IMR-90 (cell line): Measurements from ENCODE around the gene HAVCR1. TPM values are rescaled to one million over a fixed set of nuclear protein-coding genes. Genes with fewer than 3 reads are reported as not detected.

Experiments used
- ATAC-seq: fragments of 200-7000 bp; cut with Tn5 transposase; 2 replicates; pipeline ENCODE4 v1.9.1; 2020; ENCODE audit warnings: low read depth, mild to moderate bottlenecking, moderate library complexity
- BruUV-seq: library from RNA; stranded (reverse); fragments of 400-500 nt; replicated peaks from 2 replicates; lab custom pipeline; 2021; lab: Mats Ljungman, UMichigan
- CTCF ChIA-PET: fragments of 300-600 bp; formaldehyde crosslinking; extraction: SDS; loops from one replicate; lab custom pipeline; 2021; ENCODE audit warnings: antibody characterized with exemption; lab: Yijun Ruan, JAX
- POLR2A ChIA-PET: fragments of 300-600 bp; sonication (Branson Sonifier 250); formaldehyde crosslinking; loops from one replicate; lab custom pipeline; 2022; ENCODE audit warnings: antibody characterized with exemption; ENCODE audit not compliant: unreplicated experiment; lab: Charles Lee
- DNase-seq: peaks from one replicate; pipeline ENCODE4 v3.0.0; 2013
- H2AFZ ChIP-seq: replicated peaks from 2 replicates; pipeline ENCODE3; 2013; ENCODE audit warnings: low read length, mild to moderate bottlenecking; ENCODE audit not compliant: poor library complexity
- H2AK5ac ChIP-seq: 2 replicates; pipeline ENCODE4 v1.6.1; 2013; ENCODE audit warnings: low read depth, low read length, inconsistent platforms
- H2AK9ac ChIP-seq: replicated peaks from 2 replicates; pipeline ENCODE3; 2013; ENCODE audit warnings: mild to moderate bottlenecking, low read depth, low read length, moderate library complexity; ENCODE audit not compliant: poor library complexity
- H2BK120ac ChIP-seq: 2 replicates; pipeline ENCODE4 v1.6.1; 2013; ENCODE audit warnings: low read depth, low read length, inconsistent platforms
- H2BK15ac ChIP-seq: 3 replicates; pipeline ENCODE4 v1.6.1; 2013; ENCODE audit warnings: low read depth, low read length, inconsistent platforms
- H2BK20ac ChIP-seq: 2 replicates; pipeline ENCODE4 v1.6.1; 2013; ENCODE audit warnings: low read depth, mild to moderate bottlenecking, inconsistent platforms, low read length, moderate library complexity
- H2BK5ac ChIP-seq: 2 replicates; pipeline ENCODE4 v1.6.1; 2013; ENCODE audit warnings: mild to moderate bottlenecking, low read depth, low read length, inconsistent platforms; ENCODE audit not compliant: poor library complexity, severe bottlenecking
- H3K14ac ChIP-seq: replicated peaks from 2 replicates; pipeline ENCODE4 v1.6.1; 2013; ENCODE audit warnings: low read depth, low read length, inconsistent platforms
- H3K18ac ChIP-seq: 2 replicates; pipeline ENCODE4 v1.6.1; 2013; ENCODE audit warnings: low read depth, low read length, control low read depth
- H3K23ac ChIP-seq: 2 replicates; pipeline ENCODE4 v1.6.1; 2013; ENCODE audit warnings: low read depth, low read length, inconsistent platforms
- H3K27ac ChIP-seq: 2 replicates; pipeline ENCODE4 v1.5.1; 2013; ENCODE audit warnings: mild to moderate bottlenecking, control low read depth, low read length; ENCODE audit not compliant: insufficient read depth
- H3K27me3 ChIP-seq: 2 replicates; pipeline ENCODE4 v1.6.1; 2013; ENCODE audit warnings: low read length; ENCODE audit not compliant: control insufficient read depth, insufficient read depth
- H3K36me3 ChIP-seq: 2 replicates; pipeline ENCODE4 v1.6.1; 2013; ENCODE audit warnings: low read length, mixed read lengths; ENCODE audit not compliant: control insufficient read depth, insufficient read depth
- H3K4ac ChIP-seq: 2 replicates; pipeline ENCODE4 v1.6.1; 2013; ENCODE audit warnings: low read depth, low read length, inconsistent platforms
- H3K4me1 ChIP-seq: 2 replicates; pipeline ENCODE4 v1.6.1; 2013; ENCODE audit warnings: low read length, mixed read lengths; ENCODE audit not compliant: control insufficient read depth, insufficient read depth
- H3K4me2 ChIP-seq: 2 replicates; pipeline ENCODE4 v1.6.1; 2013; ENCODE audit warnings: low read depth, mild to moderate bottlenecking, control low read depth, low read length, moderate library complexity
- H3K4me3 ChIP-seq: 2 replicates; pipeline ENCODE4 v1.5.1; 2013; ENCODE audit warnings: low read depth, mild to moderate bottlenecking, control low read depth, low read length, moderate library complexity; ENCODE audit not compliant: insufficient read depth
- H3K56ac ChIP-seq: 2 replicates; pipeline ENCODE4 v1.6.1; 2013; ENCODE audit warnings: low read length, inconsistent platforms; ENCODE audit not compliant: insufficient read depth; ENCODE audit errors: extremely low read depth
- H3K79me1 ChIP-seq, 2 experiments: 2 replicates each; pipeline ENCODE4 v1.6.1; 2013; ENCODE audit warnings: low read length in 2 of 2, inconsistent platforms in 1 of 2, low read depth in 1 of 2
- H3K9ac ChIP-seq: 2 replicates; pipeline ENCODE4 v1.6.1; 2013; ENCODE audit warnings: low read depth, low read length, control low read depth
- H3K9me1 ChIP-seq: 2 replicates; pipeline ENCODE4 v1.6.1; 2013; ENCODE audit warnings: low read length, inconsistent platforms; ENCODE audit not compliant: insufficient read depth
- H3K9me3 ChIP-seq: 2 replicates; pipeline ENCODE4 v1.6.1; 2013; ENCODE audit warnings: low read length; ENCODE audit not compliant: control insufficient read depth, insufficient read depth
- H4K20me1 ChIP-seq: 2 replicates; pipeline ENCODE4 v1.6.1; 2013; ENCODE audit warnings: low read length, inconsistent platforms; ENCODE audit not compliant: insufficient read depth
- H4K5ac ChIP-seq: 2 replicates; pipeline ENCODE4 v1.6.1; 2013; ENCODE audit warnings: mild to moderate bottlenecking, low read depth, low read length, control low read depth
- H4K8ac ChIP-seq, 2 experiments: 2 replicates each; pipeline ENCODE4 v1.6.1; 2013; ENCODE audit warnings: low read depth in 2 of 2, low read length in 2 of 2, control low read depth in 1 of 2, inconsistent platforms in 1 of 2
- H4K91ac ChIP-seq: 2 replicates; pipeline ENCODE4 v1.6.1; 2013; ENCODE audit warnings: low read depth, low read length, inconsistent platforms; ENCODE audit not compliant: insufficient read depth
- CEBPB ChIP-seq: IDR thresholded peaks from 2 replicates; pipeline ENCODE4 v1.6.1; 2012; ENCODE audit warnings: low read depth, low read length, improper control_type of control experiment
- CHD1 ChIP-seq: IDR thresholded peaks from 2 replicates; pipeline ENCODE4 v1.6.1; 2012; ENCODE audit warnings: low read depth, low read length, improper control_type of control experiment
- FOS ChIP-seq: fragments of 150-350 bp; IDR thresholded peaks from 2 replicates; pipeline ENCODE4 v1.6.1; 2016; ENCODE audit warnings: low read depth, low read length
- MAZ ChIP-seq: IDR thresholded peaks from 2 replicates; pipeline ENCODE4 v1.6.1; 2012; ENCODE audit warnings: low read depth, mild to moderate bottlenecking, low read length, improper control_type of control experiment, moderate library complexity, borderline replicate concordance
- MXI1 ChIP-seq: IDR thresholded peaks from 2 replicates; pipeline ENCODE4 v1.6.1; 2012; ENCODE audit warnings: low read depth, mild to moderate bottlenecking, low read length, moderate library complexity, borderline replicate concordance
- NFE2L2 ChIP-seq: fragments of 150-350 bp; IDR thresholded peaks from 2 replicates; pipeline ENCODE4 v1.6.1; 2016; ENCODE audit warnings: low read depth, mild to moderate bottlenecking, low read length
- POLR2A ChIP-seq: IDR thresholded peaks from 2 replicates; pipeline ENCODE4 v1.6.1; 2012; ENCODE audit warnings: mild to moderate bottlenecking, low read depth, low read length
- RAD21 ChIP-seq: IDR thresholded peaks from 2 replicates; pipeline ENCODE4 v1.6.1; 2012; ENCODE audit warnings: low read length, improper control_type of control experiment
- RFX5 ChIP-seq: IDR thresholded peaks from 2 replicates; pipeline ENCODE4 v1.8.0; 2012; ENCODE audit warnings: low read depth, mild to moderate bottlenecking, low read length, moderate library complexity
- SMC3 ChIP-seq: fragments of 150-350 bp; IDR thresholded peaks from 2 replicates; pipeline ENCODE4 v1.6.1; 2016; ENCODE audit warnings: low read depth, mild to moderate bottlenecking, antibody characterized with exemption, low read length, moderate library complexity
- USF2 ChIP-seq: fragments of 150-350 bp; IDR thresholded peaks from 2 replicates; pipeline ENCODE4 v1.6.1; 2017; ENCODE audit warnings: mild to moderate bottlenecking, antibody characterized with exemption, low read length, low read depth
- WGBS, 2 experiments: methylation state at CpG; one replicate each; pipeline versions ENCODE4 v1.1.5 to v1.1.7; 2013; ENCODE audit warnings: missing lambda C conversion rate in 2 of 2; ENCODE audit not compliant: insufficient read length in 1 of 2; ENCODE audit errors: extremely low coverage in 2 of 2; 5-methylcytosine and 5-hydroxymethylcytosine counted together
- dilution Hi-C: fragments of 300-500 bp; cut with HindIII; formaldehyde crosslinking; loops from one replicate; pipeline ENCODE4 v1.14.3; 2018; ENCODE audit warnings: low sequenced_read_pairs; ENCODE audit not compliant: unreplicated experiment
- in situ Hi-C: fragments of 300-500 bp; cut with MboI; formaldehyde crosslinking; loops from 3 replicates; pipeline ENCODE4 v1.14.3; 2019; ENCODE audit warnings: low sequenced_read_pairs, inconsistent platforms, mixed read lengths
- intact Hi-C: fragments of 100-400 bp; cut with micrococcal nuclease; formaldehyde crosslinking; loops from 2 replicates; pipeline ENCODE4 v1.10.0; 2022
- polyA plus RNA-seq, 3 experiments: library from polyadenylated mRNA; depleted of rRNA; stranded (reverse); fragments of >200 nt; gene quantifications; 2 replicates each; pipeline ENCODE4 v1.2.3, GENCODE V29; 2012; ENCODE audit warnings: low replicate concordance in 1 of 3
- total RNA-seq: library from RNA; depleted of rRNA; stranded (reverse); fragments of >200 nt; gene quantifications from 2 replicates; pipeline ENCODE4 v1.2.3, GENCODE V29; 2012

HAVCR1 gene
- total and polyA plus RNA-seq, 2 of the 4 experiments (the other 2 are of a cell fraction): not detected

GRCh38 chr5:157057459-157058370 is 1.2 kb downstream of the HAVCR1 start:
- in situ Hi-C loops: no loop called here
- peaks cover 3% of the 10 kb centered on the region; the same call in 1 of the 2 replicates for H3K9me3 ChIP-seq
- no peak overlapping the region for H3K27ac ChIP-seq
- TF ChIP-seq CEBPB (no peak), USF2 (no peak), RFX5 (no peak), MXI1 (no peak), FOS (no peak), RAD21 (no peak), NFE2L2 (no peak), MAZ (no peak), CHD1 (no peak), POLR2A (no peak), SMC3 (no peak)
- no peaks in the 10 kb centered on the region for H3K79me1 ChIP-seq
- no peak overlapping the region for H3K23ac ChIP-seq
- CTCF ChIA-PET: interaction anchor here (0.6 kb wide), 1 partner anchor 1275 kb away, joined by 3 read pairs; no protein-coding TSS in a partner anchor
- no peak overlapping the region for H4K91ac ChIP-seq
- peak overlapping the region; percentile 45 for H2BK5ac ChIP-seq
- intact Hi-C loops: no loop called here
- H2BK15ac ChIP-seq: no peak overlapping the region
- no peak overlapping the region for H3K18ac ChIP-seq
- no peak overlapping the region for H2AK9ac ChIP-seq
- H2BK20ac ChIP-seq: no peak overlapping the region
- H2BK120ac ChIP-seq: no peak overlapping the region
- H3K4ac ChIP-seq: no peak overlapping the region
- H4K8ac ChIP-seq: no peak overlapping the region
- no TSS peak for BruUV-seq
- no peak overlapping the region for H2AK5ac ChIP-seq
- no CpG with 5 or more reads among the region's 11 CpGs for WGBS, 2 experiments
- no peak overlapping the region for H4K5ac ChIP-seq
- H3K9ac ChIP-seq: no peak overlapping the region
- H3K14ac ChIP-seq: no peak overlapping the region
- H3K9me1 ChIP-seq: no peaks in the 10 kb centered on the region
- no peak overlapping the region for H3K4me3 ChIP-seq
- no peaks in the 10 kb centered on the region for H3K27me3 ChIP-seq
- DNase-seq (no peak), ATAC-seq (no peak)
- H3K56ac ChIP-seq: no peak overlapping the region
- POLR2A ChIA-PET: no interaction called here
- dilution Hi-C loops: no loop called here
- no peaks in the 10 kb centered on the region for H4K20me1 ChIP-seq
- no peak overlapping the region for H3K4me2 ChIP-seq
- no peaks in the 10 kb centered on the region for H3K4me1 ChIP-seq
- H2AFZ ChIP-seq: no peak overlapping the region
- H3K36me3 ChIP-seq: no peaks in the 10 kb centered on the region
